Measurements from ENCODE around the gene NANOS2.

- TF ChIP-seq, protein P1, sequence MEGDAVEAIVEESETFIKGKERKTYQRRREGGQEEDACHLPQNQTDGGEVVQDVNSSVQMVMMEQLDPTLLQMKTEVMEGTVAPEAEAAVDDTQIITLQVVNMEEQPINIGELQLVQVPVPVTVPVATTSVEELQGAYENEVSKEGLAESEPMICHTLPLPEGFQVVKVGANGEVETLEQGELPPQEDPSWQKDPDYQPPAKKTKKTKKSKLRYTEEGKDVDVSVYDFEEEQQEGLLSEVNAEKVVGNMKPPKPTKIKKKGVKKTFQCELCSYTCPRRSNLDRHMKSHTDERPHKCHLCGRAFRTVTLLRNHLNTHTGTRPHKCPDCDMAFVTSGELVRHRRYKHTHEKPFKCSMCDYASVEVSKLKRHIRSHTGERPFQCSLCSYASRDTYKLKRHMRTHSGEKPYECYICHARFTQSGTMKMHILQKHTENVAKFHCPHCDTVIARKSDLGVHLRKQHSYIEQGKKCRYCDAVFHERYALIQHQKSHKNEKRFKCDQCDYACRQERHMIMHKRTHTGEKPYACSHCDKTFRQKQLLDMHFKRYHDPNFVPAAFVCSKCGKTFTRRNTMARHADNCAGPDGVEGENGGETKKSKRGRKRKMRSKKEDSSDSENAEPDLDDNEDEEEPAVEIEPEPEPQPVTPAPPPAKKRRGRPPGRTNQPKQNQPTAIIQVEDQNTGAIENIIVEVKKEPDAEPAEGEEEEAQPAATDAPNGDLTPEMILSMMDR (conservative IDR thresholded peaks at IDR 0.05): no peak
- TF ChIP-seq EZH2 (IDR thresholded peaks at IDR 0.05; ENCODE audit: low read depth): no peak
Measured at GRCh38 chr19:45881082-45881908, 33.3 kb downstream of the NANOS2 start.

Data from PC-9 (cell line).